H9 (cell line): Measurements from ENCODE around the gene ZNF428. TPM values are rescaled to one million over a fixed set of nuclear protein-coding genes. Genes with fewer than 3 reads are reported as not detected.

ENCODE experiments used
- DNase-seq: peaks from one replicate; pipeline ENCODE4 v3.0.0-alpha.2; 2017
- H2AFZ ChIP-seq: one replicate; pipeline ENCODE4 v1.6.1; 2013; ENCODE audit warnings: mild to moderate bottlenecking, low read length, control low read depth, moderate library complexity
- H2AK5ac ChIP-seq: 2 replicates; pipeline ENCODE4 v1.6.1; 2013; ENCODE audit warnings: low read length, control low read depth, mixed read lengths; ENCODE audit not compliant: insufficient read length
- H2BK120ac ChIP-seq: one replicate; pipeline ENCODE4 v1.6.1; 2013; ENCODE audit warnings: low read depth, mild to moderate bottlenecking, low read length, control low read depth, inconsistent platforms; ENCODE audit not compliant: poor library complexity, severe bottlenecking
- H2BK12ac ChIP-seq: 2 replicates; pipeline ENCODE4 v1.6.1; 2013; ENCODE audit warnings: low read length, control low read depth, mixed read lengths, low read depth; ENCODE audit not compliant: insufficient read length
- H2BK15ac ChIP-seq: 2 replicates; pipeline ENCODE4 v1.6.1; 2013; ENCODE audit warnings: low read depth, low read length, control low read depth
- H2BK20ac ChIP-seq: one replicate; pipeline ENCODE4 v1.6.1; 2013; ENCODE audit warnings: low read depth, mild to moderate bottlenecking, low read length, control low read depth, inconsistent platforms; ENCODE audit not compliant: poor library complexity, severe bottlenecking
- H2BK5ac ChIP-seq: 2 replicates; pipeline ENCODE4 v1.6.1; 2013; ENCODE audit warnings: low read length, control low read depth, mixed read lengths; ENCODE audit not compliant: insufficient read length
- H3K14ac ChIP-seq: 2 replicates; pipeline ENCODE4 v1.6.1; 2013; ENCODE audit warnings: low read length, control low read depth; ENCODE audit not compliant: insufficient read depth
- H3K18ac ChIP-seq: 2 replicates; pipeline ENCODE4 v1.6.1; 2013; ENCODE audit warnings: low read depth, mild to moderate bottlenecking, mixed read lengths, low read length, control low read depth; ENCODE audit not compliant: insufficient read length
- H3K23ac ChIP-seq: 2 replicates; pipeline ENCODE4 v1.6.1; 2013; ENCODE audit warnings: low read length, control low read depth, mixed read lengths, low read depth; ENCODE audit not compliant: insufficient read length
- H3K23me2 ChIP-seq: 2 replicates; pipeline ENCODE4 v1.6.1; 2013; ENCODE audit warnings: low read depth, mild to moderate bottlenecking, mixed read lengths, low read length, control low read depth; ENCODE audit not compliant: insufficient read length, poor library complexity, severe bottlenecking
- H3K27ac ChIP-seq: 2 replicates; pipeline ENCODE4 v1.5.1; 2013; ENCODE audit warnings: low read length, control low read depth, mixed read lengths, low read depth; ENCODE audit not compliant: insufficient read length
- H3K27me3 ChIP-seq: 2 replicates; pipeline ENCODE4 v1.6.1; 2013; ENCODE audit warnings: low read length, control low read depth, inconsistent platforms; ENCODE audit not compliant: insufficient read depth
- H3K4ac ChIP-seq: 2 replicates; pipeline ENCODE4 v1.6.1; 2013; ENCODE audit warnings: low read depth, mild to moderate bottlenecking, control low read depth, inconsistent platforms, low read length, moderate library complexity
- H3K4me1 ChIP-seq: 2 replicates; pipeline ENCODE4 v1.6.1; 2013; ENCODE audit warnings: low read length, control low read depth, inconsistent platforms; ENCODE audit not compliant: insufficient read depth
- H3K4me2 ChIP-seq: 2 replicates; pipeline ENCODE4 v1.6.1; 2013; ENCODE audit warnings: low read length, control low read depth, mixed read lengths; ENCODE audit not compliant: insufficient read length, insufficient read depth
- H3K56ac ChIP-seq: 2 replicates; pipeline ENCODE4 v1.6.1; 2013; ENCODE audit warnings: low read depth, mild to moderate bottlenecking, mixed read lengths, low read length, control low read depth; ENCODE audit not compliant: insufficient read length
- H3K79me1 ChIP-seq: 2 replicates; pipeline ENCODE4 v1.6.1; 2013; ENCODE audit warnings: low read depth, mild to moderate bottlenecking, moderate library complexity, low read length, control low read depth, inconsistent platforms; ENCODE audit not compliant: insufficient read depth, poor library complexity, severe bottlenecking
- H3K79me2 ChIP-seq: 2 replicates; pipeline ENCODE4 v1.6.1; 2013; ENCODE audit warnings: low read length, control low read depth, inconsistent platforms; ENCODE audit not compliant: insufficient read depth
- H3K9ac ChIP-seq: 2 replicates; pipeline ENCODE4 v1.6.1; 2013; ENCODE audit warnings: low read length, control low read depth, mixed read lengths; ENCODE audit not compliant: insufficient read length; ENCODE audit errors: extremely low read depth
- H3K9me3 ChIP-seq: one replicate; pipeline ENCODE4 v1.6.1; 2013; ENCODE audit warnings: low read depth, low read length, inconsistent platforms; ENCODE audit not compliant: control insufficient read depth
- H3T11ph ChIP-seq: one replicate; pipeline ENCODE4 v1.6.1; 2013; ENCODE audit warnings: mild to moderate bottlenecking, low read length, control low read depth, inconsistent platforms
- H4K20me1 ChIP-seq: one replicate; pipeline ENCODE4 v1.6.1; 2013; ENCODE audit not compliant: control insufficient read depth, insufficient read length, insufficient read depth
- H4K5ac ChIP-seq: 2 replicates; pipeline ENCODE4 v1.6.1; 2013; ENCODE audit warnings: low read depth, mild to moderate bottlenecking, mixed read lengths, low read length, control low read depth; ENCODE audit not compliant: insufficient read length
- H4K8ac ChIP-seq: replicated peaks from 2 replicates; pipeline ENCODE4 v1.6.1; 2013; ENCODE audit warnings: low read length, control low read depth, mixed read lengths, low read depth; ENCODE audit not compliant: insufficient read length
- H4K91ac ChIP-seq: 2 replicates; pipeline ENCODE4 v1.6.1; 2013; ENCODE audit warnings: low read depth, mild to moderate bottlenecking, moderate library complexity, mixed read lengths, low read length, control low read depth; ENCODE audit not compliant: insufficient read length
- H3K27ac Mint-ChIP-seq, 3 experiments: 2 replicates in 2 of 3; 3 replicates in 1 of 3; pipeline ENCODE4 v1.8.0; 2020 to 2021; ENCODE audit warnings: mixed read lengths in 3 of 3, mild to moderate bottlenecking in 1 of 3, moderate library complexity in 1 of 3
- H3K27me3 Mint-ChIP-seq: 2 replicates; pipeline ENCODE4 v1.8.0; 2021; ENCODE audit warnings: low read depth, mild to moderate bottlenecking, moderate library complexity, mixed read lengths
- H3K36me3 Mint-ChIP-seq, 3 experiments: 2 replicates in 2 of 3; 3 replicates in 1 of 3; pipeline ENCODE4 v1.8.0; 2020 to 2021; ENCODE audit warnings: low read depth in 3 of 3, mixed read lengths in 3 of 3; ENCODE audit not compliant: insufficient read depth in 1 of 3
- H3K4me1 Mint-ChIP-seq, 2 experiments: 2 replicates each; pipeline ENCODE4 v1.8.0; 2020; ENCODE audit warnings: mixed read lengths in 2 of 2
- H3K4me3 Mint-ChIP-seq, 2 experiments: 2 replicates in 1 of 2; 3 replicates in 1 of 2; pipeline ENCODE4 v1.8.0; 2020 to 2021; ENCODE audit warnings: mild to moderate bottlenecking in 2 of 2, mixed read lengths in 2 of 2, moderate library complexity in 1 of 2
- H3K9me3 Mint-ChIP-seq, 2 experiments: 2 replicates in 1 of 2; 3 replicates in 1 of 2; pipeline ENCODE4 v1.8.0; 2020; ENCODE audit warnings: mild to moderate bottlenecking in 2 of 2, mixed read lengths in 2 of 2, moderate library complexity in 1 of 2
- CTCF ChIP-seq: fragments of 200-600 bp; sonication (generic); conservative IDR thresholded peaks from 3 replicates; pipeline ENCODE4 v1.8.0; 2021; ENCODE audit warnings: antibody characterized with exemption, mild to moderate bottlenecking
- WGBS: extraction: QIAGEN DNeasy Blood & Tissue Kit; methylation state at CpG from one replicate; pipeline ENCODE4 v1.1.7; 2013; ENCODE audit warnings: missing lambda C conversion rate, low lambda C conversion rate, mixed read lengths; ENCODE audit not compliant: insufficient read length; ENCODE audit errors: extremely low coverage; 5-methylcytosine and 5-hydroxymethylcytosine counted together
- total RNA-seq: library from RNA; stranded (reverse); gene quantifications from 2 replicates; pipeline ENCODE4 v1.2.1, GENCODE V29; 2021

ZNF428 gene
- total RNA-seq, 1 experiment from 2014 or later, result 30.3 TPM

- no peak overlapping the region for H2BK15ac ChIP-seq
- no peaks in the 10 kb centered on the region for H3K4me1 ChIP-seq
- no peak overlapping the region for H2AK5ac ChIP-seq
- H2AFZ ChIP-seq, result no peak overlapping the region
- H4K20me1 ChIP-seq, result no peaks in the 10 kb centered on the region
- Mint-ChIP-seq H3K27ac (no peak overlapping the region; a peak in 1 of 7 replicates), H3K4me3 (no peak overlapping the region), H3K27me3 (no peaks in the 10 kb centered on the region; the same call in 1 of the 2 replicates), H3K9me3 (peaks cover 3% of the 10 kb centered on the region in 2 experiments; a peak in 4 of 5 replicates), H3K4me1 (peaks cover 7 to 8% of the 10 kb centered on the region in 2 experiments), H3K36me3 (peaks cover 28 to 41% (median 36%) of the 10 kb centered on the region in 3 experiments)
- H3K27ac ChIP-seq, result no peak overlapping the region
- H3K79me2 ChIP-seq, result no peaks in the 10 kb centered on the region
- no peak overlapping the region for H3K9ac ChIP-seq
- H3T11ph ChIP-seq, result no peak overlapping the region
- H2BK12ac ChIP-seq, result no peak overlapping the region
- H2BK20ac ChIP-seq, result no peak overlapping the region
- H3K27me3 ChIP-seq, result no peaks in the 10 kb centered on the region
- TF ChIP-seq CTCF, result no peak
- H3K9me3 ChIP-seq, result no peaks in the 10 kb centered on the region
- no peak overlapping the region for H4K8ac ChIP-seq
- no CpG with 5 or more reads among the region's 12 CpGs for WGBS
- no peak overlapping the region for H3K14ac ChIP-seq
- no peak overlapping the region for H4K91ac ChIP-seq
- no peak overlapping the region for H3K56ac ChIP-seq
- H3K4ac ChIP-seq, result no peak overlapping the region
- no peak overlapping the region for H3K23ac ChIP-seq
- no peak overlapping the region for H3K18ac ChIP-seq
- no peak for DNase-seq
- H3K23me2 ChIP-seq, result no peaks in the 10 kb centered on the region
- no peak overlapping the region for H2BK120ac ChIP-seq
- no peak overlapping the region for H2BK5ac ChIP-seq
- H3K79me1 ChIP-seq, result no peaks in the 10 kb centered on the region
- no peak overlapping the region for H4K5ac ChIP-seq
- H3K4me2 ChIP-seq, result no peak overlapping the region
These were observed 7.1 kb downstream of the ZNF428 start for GRCh38 chr19:43612374-43612773.
